ENCODE data around the gene PHLPP1.

GRCh38 chr18:62751977-62752376 is 36.6 kb downstream of the PHLPP1 start:
- no peak for TF ChIP-seq CTCF (IDR thresholded peaks at IDR 0.05)
- no peak for TF ChIP-seq ZC3H11A (IDR thresholded peaks at IDR 0.05)
- TF ChIP-seq CEBPB (IDR thresholded peaks at IDR 0.05): no peak
- TF ChIP-seq SMC3 (IDR thresholded peaks at IDR 0.05): no peak
- TF ChIP-seq JUN (IDR thresholded peaks at IDR 0.05): no peak
- no peak for TF ChIP-seq ZSCAN20 (CRISPR knock-in tag; IDR thresholded peaks at IDR 0.05)
- TF ChIP-seq NR3C1 (IDR thresholded peaks at IDR 0.05): no peak
- TF ChIP-seq HMGXB4 (CRISPR knock-in tag; IDR thresholded peaks at IDR 0.05; ENCODE audit: borderline replicate concordance): no peak
- no peak for TF ChIP-seq USF2 (IDR thresholded peaks at IDR 0.05)
- TF ChIP-seq POLR2A (IDR thresholded peaks at IDR 0.05; ENCODE audit: low read length): no peak
- no peak for TF ChIP-seq MAZ (IDR thresholded peaks at IDR 0.05; ENCODE audit: borderline replicate concordance, low read depth, low read length)
- no peak for TF ChIP-seq MAFK (IDR thresholded peaks at IDR 0.05; ENCODE audit: partially characterized antibody)
- TF ChIP-seq EP300 (IDR thresholded peaks at IDR 0.05): no peak
- no peak for TF ChIP-seq BHLHE40 (IDR thresholded peaks at IDR 0.05; ENCODE audit: low read depth, low read length)
